ENCODE results near the gene FLOT2.
"Not testable (repeated sequence)": the region's sequence is repeated elsewhere in the genome, so short reads cannot be mapped to it uniquely, and the experiment has no call there.

Gene FLOT2

GRCh38 chr17:28916302-28916934, 18.9 kb upstream of the FLOT2 start:
- peak; percentile 37 for FAIRE-seq

DNA sequence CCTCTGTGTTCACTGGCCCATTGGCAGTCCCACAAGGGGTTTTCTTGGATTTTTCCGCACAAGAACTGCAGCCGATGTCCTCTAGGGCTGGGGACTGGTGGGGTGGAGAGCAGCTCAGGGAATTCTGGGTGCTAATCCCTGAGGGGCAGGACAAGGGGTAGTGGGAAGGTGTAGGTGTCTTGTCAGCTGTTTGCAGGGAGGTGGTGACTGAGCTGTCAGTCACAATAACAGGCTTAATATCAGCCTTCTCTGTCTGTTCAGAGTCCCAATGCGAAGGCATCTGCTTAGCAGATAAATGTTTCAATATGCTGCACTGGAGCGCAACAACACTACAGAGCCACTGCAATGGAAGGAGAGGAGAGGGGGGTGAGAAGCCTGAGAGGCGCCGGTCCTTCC, 15.4 kb upstream of the FLOT2 start:
- FAIRE-seq, result no peak

GRCh38 chr17:28912281-28912937, 14.9 kb upstream of the FLOT2 start:
- FAIRE-seq, result no peak

GRCh38 chr17:28911411-28912045, 14.0 kb upstream of the FLOT2 start:
- FAIRE-seq, result no peak

DNA sequence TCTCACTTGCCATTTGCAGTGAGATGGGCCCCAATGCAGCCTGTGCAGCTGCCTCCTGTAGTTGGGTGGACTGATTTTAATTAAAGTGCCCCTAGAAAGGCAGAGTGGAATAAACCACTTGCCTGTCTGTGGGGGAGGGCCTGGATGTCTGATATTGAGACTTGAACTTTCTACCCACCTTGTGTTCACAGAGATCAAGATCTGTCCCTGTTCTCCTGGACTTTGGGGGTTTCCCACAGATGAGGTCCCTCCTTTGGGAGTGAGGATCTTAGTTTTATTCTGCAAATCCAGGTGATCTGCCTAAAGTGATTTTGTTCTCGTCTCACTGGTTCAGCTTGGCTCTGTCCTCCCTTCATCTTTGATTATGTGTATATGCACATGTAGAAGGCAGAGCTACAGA, 13.0 kb upstream of the FLOT2 start:
- no peak for FAIRE-seq

DNA sequence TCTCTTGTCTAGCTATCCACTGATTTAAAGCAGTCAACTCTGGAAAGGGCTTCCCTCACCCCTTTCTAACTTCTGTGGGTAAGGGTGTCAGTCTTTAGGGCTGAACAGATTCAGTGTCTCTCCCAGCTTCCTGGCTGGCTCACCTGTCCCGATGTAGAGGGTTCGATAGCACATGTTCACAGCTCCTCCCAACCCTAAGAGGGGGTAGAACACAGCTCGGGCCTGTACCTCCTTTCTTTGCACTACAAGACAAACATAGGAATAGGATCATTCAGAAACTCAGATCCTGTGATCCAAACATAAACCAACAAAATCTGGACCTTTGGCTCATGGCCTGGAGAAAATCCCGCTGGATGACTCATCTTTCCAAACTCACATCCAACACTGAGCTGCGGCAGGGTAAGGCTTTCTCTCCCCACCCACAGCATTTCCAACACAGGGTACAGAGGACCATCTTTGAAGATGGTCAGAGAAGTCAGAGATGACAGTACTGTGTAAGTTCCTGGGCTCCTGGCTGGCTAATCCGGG, 11.2 kb upstream of the FLOT2 start:
- FAIRE-seq, result no peak

GRCh38 chr17:28907709-28908475, 10.4 kb upstream of the FLOT2 start:
- FAIRE-seq, result no peak

DNA sequence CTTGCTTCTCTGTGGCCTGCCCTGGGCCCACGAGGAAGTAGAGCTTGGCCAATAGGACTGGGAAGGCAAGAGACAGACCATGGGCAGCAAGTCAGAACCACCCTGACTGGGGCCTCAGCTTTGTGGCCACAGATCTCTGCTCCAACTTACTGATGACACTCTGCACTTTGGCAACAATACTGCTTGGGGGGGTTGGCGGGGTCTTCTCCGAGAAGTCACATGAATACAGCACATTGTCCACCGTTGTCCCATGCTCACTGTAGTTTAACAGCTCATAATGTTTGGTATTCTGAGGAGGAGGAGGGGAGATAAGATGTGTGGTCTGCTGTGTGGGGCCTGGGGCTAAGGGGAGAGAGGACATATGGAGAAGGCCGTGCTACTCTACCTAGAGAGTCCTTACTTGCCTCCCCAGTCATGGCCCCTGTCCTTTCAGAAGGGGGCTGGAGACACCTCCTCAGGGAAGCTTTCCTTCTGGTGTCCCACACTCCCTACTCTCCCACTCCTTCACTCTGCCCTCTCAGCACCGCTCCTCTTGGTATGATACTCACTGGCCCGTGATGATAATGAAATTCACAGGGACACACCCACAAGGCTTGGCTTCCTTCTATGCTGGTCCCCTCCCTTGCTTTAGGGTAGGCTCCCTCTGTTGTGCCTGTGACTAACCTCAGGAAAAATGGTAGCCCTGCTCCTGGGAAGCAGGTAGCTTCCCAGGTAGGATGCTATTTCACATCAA, 9.3 kb upstream of the FLOT2 start:
- FAIRE-seq, result no peak

GRCh38 chr17:28906276-28906675, 8.7 kb upstream of the FLOT2 start:
- no peak for FAIRE-seq

DNA sequence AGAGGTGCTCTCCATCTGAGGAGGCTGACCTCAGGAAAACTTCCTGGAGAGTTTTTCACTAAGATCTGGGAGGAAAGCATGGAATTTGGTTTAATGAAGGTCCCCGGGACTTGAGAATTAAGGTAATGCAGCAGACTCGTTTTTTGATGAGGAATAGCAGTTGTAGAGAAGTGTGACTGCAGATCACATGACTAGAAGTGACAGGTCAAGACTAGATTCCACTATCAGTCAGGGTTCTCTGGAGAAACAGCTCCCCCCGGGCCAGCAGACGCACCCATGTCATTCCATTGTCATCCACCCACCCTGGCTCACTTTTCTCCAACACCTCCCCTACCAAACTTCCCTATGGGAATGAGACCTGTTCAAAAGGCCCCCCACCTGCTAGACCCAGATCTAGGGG, 7.3 kb upstream of the FLOT2 start:
- FAIRE-seq, result no peak

GRCh38 chr17:28903546-28903841, 6.0 kb upstream of the FLOT2 start:
- FAIRE-seq, result not testable (repeated sequence)

- no peak for FAIRE-seq
Measured at GRCh38 chr17:28902819-28903545, 5.4 kb upstream of the FLOT2 start, which contains the start of gene DHRS13. Gene DHRS13 (minus strand): TSS chr17:28903079. CDS start chr17:28902944, 135 bp downstream.

DNA sequence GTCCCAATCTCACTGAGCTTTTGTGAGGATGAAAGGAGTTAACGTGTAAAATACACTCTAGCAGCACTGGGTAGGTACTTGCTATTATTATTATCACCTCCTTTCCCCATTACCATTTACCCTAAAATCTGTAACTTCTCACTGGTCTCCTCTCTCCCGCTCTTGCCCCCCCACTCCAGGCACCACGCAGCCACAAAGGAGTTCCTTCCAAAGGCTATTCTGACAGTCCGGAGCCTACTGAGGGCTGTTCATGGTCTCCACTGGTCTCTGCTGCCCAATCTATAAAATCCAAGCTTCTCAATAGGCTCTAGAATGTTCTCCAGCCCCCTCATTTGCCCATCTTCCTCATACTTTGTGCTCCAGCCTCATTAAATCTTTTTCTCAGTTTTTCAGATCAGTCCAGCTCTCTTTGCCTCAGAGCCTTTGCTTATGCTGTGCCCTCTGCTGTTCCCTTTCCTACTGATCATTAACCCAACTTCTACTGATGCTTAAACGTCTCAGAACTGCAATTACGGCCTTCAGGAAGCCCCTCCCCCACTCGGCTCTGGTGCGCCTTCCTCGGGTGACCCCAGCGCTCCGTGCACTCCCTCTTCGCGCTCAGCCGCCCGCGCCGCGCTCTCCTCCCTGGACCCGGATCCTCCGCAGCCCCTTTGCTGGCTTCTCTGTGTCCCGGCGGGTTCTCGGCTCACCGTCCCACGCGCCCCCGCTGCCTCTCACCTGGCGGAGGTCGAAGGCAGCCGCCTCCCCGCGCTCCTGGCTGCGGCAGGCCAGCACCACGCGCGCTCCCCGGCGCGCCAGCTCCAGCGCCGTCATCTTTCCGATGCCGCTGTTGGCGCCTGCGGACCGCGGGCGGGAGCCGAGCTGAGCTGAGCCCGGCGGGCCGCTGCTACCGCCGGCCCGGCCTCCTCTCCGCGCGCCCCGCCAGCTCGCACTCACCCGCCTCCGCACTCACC, 4.6 kb upstream of the FLOT2 start:
- FAIRE-seq, result no peak

- FAIRE-seq, result no peak
Measured at GRCh38 chr17:28900986-28901726, 3.6 kb upstream of the FLOT2 start.

DNA sequence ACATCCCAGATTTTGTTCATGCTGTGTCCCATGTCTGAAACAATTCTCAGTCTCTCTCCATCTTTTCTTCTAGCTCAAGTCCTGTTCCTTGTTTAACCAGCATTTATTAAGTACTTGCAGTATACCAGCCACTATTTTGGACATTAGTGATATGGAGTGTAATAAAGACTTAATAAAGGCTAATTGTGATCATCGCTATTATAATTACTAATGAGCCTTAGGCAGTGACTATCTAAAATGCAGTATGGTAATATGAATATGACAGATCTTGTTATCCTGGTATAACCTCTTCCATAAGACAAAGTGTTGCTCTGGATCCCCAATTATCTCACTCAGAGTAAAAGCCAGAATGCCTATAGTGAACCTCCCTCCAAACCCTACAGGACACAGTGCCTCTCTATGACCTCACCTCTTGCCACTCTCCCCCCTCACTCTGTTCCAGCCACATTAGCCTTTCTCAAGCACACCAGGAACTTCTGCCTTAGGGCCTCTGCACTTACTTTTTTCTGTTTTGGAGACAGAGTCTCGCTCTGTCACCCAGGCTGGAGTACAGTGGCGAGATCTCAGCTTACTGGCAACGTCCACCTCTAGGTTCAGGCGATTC, 1.8 kb upstream of the FLOT2 start:
- FAIRE-seq, result no peak

DNA sequence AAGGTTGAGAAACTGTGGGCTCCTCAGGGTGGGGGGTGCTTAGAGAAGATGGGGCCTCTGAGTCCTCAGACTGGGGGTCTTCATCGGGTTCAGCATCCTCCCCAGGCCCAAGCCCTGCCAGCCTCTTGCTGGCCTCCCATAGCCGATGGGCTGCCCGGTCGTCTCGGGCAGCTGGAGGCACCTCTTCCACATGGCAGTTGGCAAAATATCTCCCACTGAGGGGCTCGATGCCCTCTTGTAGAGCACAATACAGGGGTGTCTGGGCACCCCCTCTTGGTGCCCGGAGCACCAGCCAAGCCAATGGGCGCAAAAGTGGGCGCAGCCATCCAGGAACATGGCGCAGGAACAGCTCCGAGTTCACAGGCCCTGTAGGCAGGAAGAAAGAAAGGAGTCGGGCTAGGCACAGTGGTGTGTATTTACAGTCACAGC, 1.0 kb upstream of the FLOT2 start:
- no peak for FAIRE-seq

DNA sequence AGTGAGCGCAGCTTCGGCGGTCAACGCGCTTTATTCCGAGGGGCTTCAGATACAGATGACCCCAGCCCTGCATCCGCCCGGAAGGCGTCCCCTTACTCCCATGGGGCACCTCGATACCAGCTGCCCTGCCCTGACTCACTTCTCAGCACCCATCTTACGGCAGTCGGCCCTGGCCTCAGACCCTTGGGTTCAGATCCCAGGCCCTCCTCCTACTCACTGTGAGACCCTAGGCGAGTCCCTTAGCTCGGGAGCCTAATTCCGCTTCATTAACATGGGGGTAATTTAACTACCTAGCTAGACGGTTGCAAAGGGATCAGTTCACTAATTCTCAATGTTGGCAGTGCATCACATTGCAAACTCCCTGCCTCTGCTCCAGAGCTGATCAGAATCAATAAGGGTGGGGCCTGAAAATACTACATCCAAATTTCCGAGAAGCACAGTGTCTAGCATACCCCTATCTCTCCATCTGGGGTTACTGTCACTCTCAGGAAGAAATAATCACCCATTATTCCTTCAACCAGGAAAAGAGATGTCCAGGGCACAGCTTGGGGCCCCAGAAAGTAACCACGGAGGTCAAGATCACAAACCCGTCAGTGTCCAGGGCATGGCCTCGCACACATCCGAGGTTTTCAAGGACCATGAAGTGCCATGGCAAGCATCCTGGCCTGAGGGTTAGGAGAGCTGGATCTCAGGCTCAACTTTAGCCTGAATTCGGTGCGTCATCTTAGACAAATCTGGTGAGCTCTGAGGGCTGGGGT, 415 bp upstream of the FLOT2 start:
- FAIRE-seq, result no peak

GRCh38 chr17:28896491-28896883, 1.0 kb downstream of the FLOT2 start:
- no peak for FAIRE-seq
